MM.1S (cell line): ENCODE results near the gene TRIM74.
"Not testable (repeated sequence)": the region's sequence is repeated elsewhere in the genome, so short reads cannot be mapped to it uniquely, and the experiment has no call there.

ENCODE experiments used
- DNase-seq: peaks from one replicate; pipeline ENCODE4 v3.0.0-alpha.2; 2015
- H2AFZ ChIP-seq: fragments of 300-600 bp; sonication (generic); 2 replicates; pipeline ENCODE4 v1.6.0; 2016; ENCODE audit warnings: antibody characterized with exemption, low read length
- H3F3A ChIP-seq: fragments of 300-600 bp; sonication (generic); 2 replicates; pipeline ENCODE4 v1.6.1; 2016; ENCODE audit warnings: mild to moderate bottlenecking, antibody characterized with exemption, low read length, moderate library complexity, mixed read lengths; ENCODE audit not compliant: insufficient read depth
- H3K27ac ChIP-seq: fragments of 300-600 bp; sonication (generic); 2 replicates; pipeline ENCODE4 v1.5.1; 2016; ENCODE audit warnings: mild to moderate bottlenecking, low read length
- H3K27me3 ChIP-seq: fragments of 300-600 bp; sonication (generic); replicated peaks from 2 replicates; pipeline ENCODE4 v1.6.0; 2016; ENCODE audit warnings: low read length; ENCODE audit not compliant: insufficient read depth
- H3K36me3 ChIP-seq: fragments of 300-600 bp; sonication (generic); replicated peaks from 2 replicates; pipeline ENCODE4 v1.6.1; 2016; ENCODE audit warnings: mild to moderate bottlenecking, low read length, mixed read lengths; ENCODE audit not compliant: insufficient read depth
- H3K4me1 ChIP-seq: fragments of 300-600 bp; sonication (generic); 2 replicates; pipeline ENCODE4 v1.6.1; 2016; ENCODE audit warnings: low read length, mixed read lengths
- H3K4me2 ChIP-seq: fragments of 300-600 bp; sonication (generic); 2 replicates; pipeline ENCODE4 v1.6.0; 2016; ENCODE audit warnings: low read depth, low read length
- H3K4me3 ChIP-seq: fragments of 300-600 bp; sonication (generic); 2 replicates; pipeline ENCODE4 v1.5.1; 2016; ENCODE audit warnings: low read length, mixed read lengths
- H3K79me2 ChIP-seq: fragments of 300-600 bp; sonication (generic); 2 replicates; pipeline ENCODE4 v1.6.1; 2016; ENCODE audit warnings: mixed run types, low read length, mixed read lengths
- H3K9ac ChIP-seq: fragments of 300-600 bp; sonication (generic); 2 replicates; pipeline ENCODE4 v1.6.1; 2016; ENCODE audit warnings: low read length, mixed read lengths
- H3K9me2 ChIP-seq: fragments of 300-600 bp; sonication (generic); replicated peaks from 2 replicates; pipeline ENCODE4 v1.6.1; 2016; ENCODE audit warnings: mild to moderate bottlenecking, low read length, mixed read lengths; ENCODE audit not compliant: insufficient read depth
- H3K9me3 ChIP-seq: fragments of 300-600 bp; sonication (generic); replicated peaks from 2 replicates; pipeline ENCODE4 v1.6.1; 2016; ENCODE audit warnings: mild to moderate bottlenecking, low read length, mixed read lengths; ENCODE audit not compliant: insufficient read depth
- H4K20me1 ChIP-seq: fragments of 300-600 bp; sonication (generic); 2 replicates; pipeline ENCODE4 v1.6.1; 2016; ENCODE audit warnings: mild to moderate bottlenecking, low read length, moderate library complexity, mixed read lengths; ENCODE audit not compliant: insufficient read depth
- EZH2phosphoT487 ChIP-seq: fragments of 300-600 bp; sonication (generic); IDR thresholded peaks from 2 replicates; pipeline ENCODE4 v1.6.1; 2018; ENCODE audit warnings: antibody characterized with exemption, low read length

The TRIM74 gene

GRCh38 chr7:72942956-72943355 lies 26.3 kb downstream of the TRIM74 start:
- not testable (repeated sequence) for H3K27me3 ChIP-seq, DNase-seq, H3F3A ChIP-seq, H3K4me2 ChIP-seq, H4K20me1 ChIP-seq, H3K4me1 ChIP-seq, H3K9me3 ChIP-seq, H3K79me2 ChIP-seq, H2AFZ ChIP-seq, H3K27ac ChIP-seq, H3K4me3 ChIP-seq, H3K9ac ChIP-seq, H3K36me3 ChIP-seq, H3K9me2 ChIP-seq

- H3K9ac ChIP-seq, H2AFZ ChIP-seq, H3K9me3 ChIP-seq, H3F3A ChIP-seq, H3K27me3 ChIP-seq, H3K36me3 ChIP-seq, H3K79me2 ChIP-seq, H3K4me3 ChIP-seq, H3K4me2 ChIP-seq, H4K20me1 ChIP-seq, DNase-seq, H3K9me2 ChIP-seq, H3K4me1 ChIP-seq, H3K27ac ChIP-seq: not testable (repeated sequence)
Observed at GRCh38 chr7:72942022-72942705, 27.1 kb downstream of the TRIM74 start.

- H3K9ac ChIP-seq, H3K9me3 ChIP-seq, H3F3A ChIP-seq, H3K36me3 ChIP-seq, H3K27ac ChIP-seq, H3K4me2 ChIP-seq, H2AFZ ChIP-seq, H3K4me3 ChIP-seq, H3K9me2 ChIP-seq, H4K20me1 ChIP-seq, DNase-seq, H3K27me3 ChIP-seq, H3K4me1 ChIP-seq: not testable (repeated sequence)
- H3K79me2 ChIP-seq: peaks cover 31% of the 10 kb centered on the region
Observed at GRCh38 chr7:72928216-72928615, 41.0 kb downstream of the TRIM74 start.

- not testable (repeated sequence) for DNase-seq, H3K36me3 ChIP-seq, H3F3A ChIP-seq, H3K9ac ChIP-seq, H4K20me1 ChIP-seq, H3K27me3 ChIP-seq, H2AFZ ChIP-seq, H3K9me3 ChIP-seq, H3K27ac ChIP-seq, H3K4me1 ChIP-seq, H3K4me2 ChIP-seq, H3K9me2 ChIP-seq, H3K4me3 ChIP-seq
- peaks cover 31% of the 10 kb centered on the region for H3K79me2 ChIP-seq
Observed at GRCh38 chr7:72927791-72928190, 41.5 kb downstream of the TRIM74 start.

GRCh38 chr7:72925546-72926120 lies 43.6 kb downstream of the TRIM74 start:
- peak overlapping the region; percentile 91 for H3K4me3 ChIP-seq
- peak overlapping the region; percentile 78; the same call in 1 of the 2 replicates for H3K27ac ChIP-seq

More at GRCh38 chr7:72925546-72926120, 43.6 kb downstream of the TRIM74 start:
- H4K20me1 ChIP-seq: no peaks in the 10 kb centered on the region
- peak overlapping the region; percentile 70 for H2AFZ ChIP-seq
- peak overlapping the region; percentile 77 for H3K4me2 ChIP-seq
- H3K9me2 ChIP-seq: no peaks in the 10 kb centered on the region
- peaks cover 7% of the 10 kb centered on the region for H3F3A ChIP-seq
- peaks cover 47% of the 10 kb centered on the region for H3K79me2 ChIP-seq
- H3K27me3 ChIP-seq: no peaks in the 10 kb centered on the region
- H3K36me3 ChIP-seq: peaks cover 4% of the 10 kb centered on the region; the same call in 1 of the 2 replicates
- no peaks in the 10 kb centered on the region for H3K9me3 ChIP-seq
- no peak for TF ChIP-seq EZH2phosphoT487
- DNase-seq: no peak
- peaks cover 6% of the 10 kb centered on the region; the same call in 1 of the 2 replicates for H3K4me1 ChIP-seq
- H3K9ac ChIP-seq: peak overlapping the region; percentile 85
